ENCODE data around the gene GRIK1. TPM values are rescaled to one million over a fixed set of nuclear protein-coding genes. Genes with fewer than 3 reads are reported as not detected.

GRIK1 gene
- total RNA-seq, 2 donors from 2014 or later = not detected

DNA sequence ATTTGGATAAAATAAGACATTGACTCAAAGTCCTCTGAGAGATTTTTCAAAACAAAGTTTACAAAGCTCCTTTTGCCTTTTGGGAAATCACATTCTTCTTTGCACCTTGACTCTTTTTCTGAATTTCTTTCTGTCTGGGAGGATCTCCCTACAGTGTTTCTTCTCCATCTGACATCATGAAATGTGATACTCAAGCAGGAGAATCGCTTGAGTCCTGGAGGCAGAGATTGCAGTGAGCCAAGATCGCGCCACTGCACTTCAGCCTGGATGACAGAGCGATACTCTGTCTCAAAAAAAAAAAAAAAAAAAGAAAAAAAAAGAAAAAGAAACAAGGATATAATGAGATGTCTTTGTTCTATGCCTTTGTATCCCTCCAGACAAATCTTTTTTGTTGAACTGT lies 13.3 kb upstream of the GRIK1 start:
- DNase-seq = no peak
- H3K27ac ChIP-seq (ENCODE audit: low read depth, low read length) = no peak overlapping the region
- no peak overlapping the region for H3K4me3 ChIP-seq (ENCODE audit: low read length)
- no peaks in the 10 kb centered on the region for H3K36me3 ChIP-seq (ENCODE audit: control insufficient read depth, insufficient read depth, low read length)
- H3K27me3 ChIP-seq (ENCODE audit: control insufficient read depth, insufficient read depth, low read length, poor library complexity, severe bottlenecking) = no peaks in the 10 kb centered on the region
- Mint-ChIP-seq H3K9me3 (no peaks in the 10 kb centered on the region), H3K4me1 (no peaks in the 10 kb centered on the region), H3K27ac (no peak overlapping the region), H3K4me3 (no peak overlapping the region), H3K27me3 (ENCODE audit: insufficient read depth) (no peaks in the 10 kb centered on the region), H3K36me3 (ENCODE audit: low read depth) (no peaks in the 10 kb centered on the region)
- no peaks in the 10 kb centered on the region for H3K4me1 ChIP-seq (ENCODE audit: control insufficient read depth, insufficient read depth, low read length)
- WGBS, 2 experiments (ENCODE audit: insufficient coverage in 1 of 2, insufficient read length in 1 of 2) = 72% methylated on average over 4 of the region's 4 CpGs
- H3K9me3 ChIP-seq (ENCODE audit: control insufficient read depth, low read length) = no peaks in the 10 kb centered on the region
- TF ChIP-seq, protein P1, sequence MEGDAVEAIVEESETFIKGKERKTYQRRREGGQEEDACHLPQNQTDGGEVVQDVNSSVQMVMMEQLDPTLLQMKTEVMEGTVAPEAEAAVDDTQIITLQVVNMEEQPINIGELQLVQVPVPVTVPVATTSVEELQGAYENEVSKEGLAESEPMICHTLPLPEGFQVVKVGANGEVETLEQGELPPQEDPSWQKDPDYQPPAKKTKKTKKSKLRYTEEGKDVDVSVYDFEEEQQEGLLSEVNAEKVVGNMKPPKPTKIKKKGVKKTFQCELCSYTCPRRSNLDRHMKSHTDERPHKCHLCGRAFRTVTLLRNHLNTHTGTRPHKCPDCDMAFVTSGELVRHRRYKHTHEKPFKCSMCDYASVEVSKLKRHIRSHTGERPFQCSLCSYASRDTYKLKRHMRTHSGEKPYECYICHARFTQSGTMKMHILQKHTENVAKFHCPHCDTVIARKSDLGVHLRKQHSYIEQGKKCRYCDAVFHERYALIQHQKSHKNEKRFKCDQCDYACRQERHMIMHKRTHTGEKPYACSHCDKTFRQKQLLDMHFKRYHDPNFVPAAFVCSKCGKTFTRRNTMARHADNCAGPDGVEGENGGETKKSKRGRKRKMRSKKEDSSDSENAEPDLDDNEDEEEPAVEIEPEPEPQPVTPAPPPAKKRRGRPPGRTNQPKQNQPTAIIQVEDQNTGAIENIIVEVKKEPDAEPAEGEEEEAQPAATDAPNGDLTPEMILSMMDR (conservative IDR thresholded peaks at IDR 0.05) = no peak
- no peak overlapping the region for H3K9ac ChIP-seq (ENCODE audit: extremely low read depth, low read length, poor library complexity, severe bottlenecking)

GRCh38 chr21:29951911-29952310 lies 12.1 kb upstream of the GRIK1 start:
- Mint-ChIP-seq H3K36me3 (ENCODE audit: low read depth) (no peaks in the 10 kb centered on the region), H3K27me3 (ENCODE audit: insufficient read depth) (no peaks in the 10 kb centered on the region), H3K4me1 (no peaks in the 10 kb centered on the region), H3K9me3 (no peaks in the 10 kb centered on the region), H3K4me3 (no peak overlapping the region), H3K27ac (no peak overlapping the region)
- no peaks in the 10 kb centered on the region for H3K36me3 ChIP-seq (ENCODE audit: control insufficient read depth, insufficient read depth, low read length)
- no peak overlapping the region for H3K27ac ChIP-seq (ENCODE audit: low read depth, low read length)
- no peaks in the 10 kb centered on the region for H3K4me1 ChIP-seq (ENCODE audit: control insufficient read depth, insufficient read depth, low read length)
- H3K4me3 ChIP-seq (ENCODE audit: low read length) = no peak overlapping the region
- TF ChIP-seq, protein P1 (conservative IDR thresholded peaks at IDR 0.05) = no peak
- no peak overlapping the region for H3K9ac ChIP-seq (ENCODE audit: extremely low read depth, low read length, poor library complexity, severe bottlenecking)
- H3K9me3 ChIP-seq (ENCODE audit: control insufficient read depth, low read length) = no peaks in the 10 kb centered on the region
- DNase-seq = no peak
- no peaks in the 10 kb centered on the region for H3K27me3 ChIP-seq (ENCODE audit: control insufficient read depth, insufficient read depth, low read length, poor library complexity, severe bottlenecking)

GRCh38 chr21:29949991-29950390 lies 10.2 kb upstream of the GRIK1 start:
- no peak for DNase-seq
- H3K27ac ChIP-seq (ENCODE audit: low read depth, low read length) = no peak overlapping the region
- Mint-ChIP-seq H3K27ac (no peak overlapping the region), H3K27me3 (ENCODE audit: insufficient read depth) (no peaks in the 10 kb centered on the region), H3K4me1 (no peaks in the 10 kb centered on the region), H3K4me3 (no peak overlapping the region), H3K36me3 (ENCODE audit: low read depth) (no peaks in the 10 kb centered on the region), H3K9me3 (no peaks in the 10 kb centered on the region)
- WGBS, 2 experiments (ENCODE audit: insufficient coverage in 1 of 2, insufficient read length in 1 of 2) = 95% methylated on average over 1 of the region's 1 CpG; no CpG with 5 or more reads in 1 of the 2 experiments
- no peaks in the 10 kb centered on the region for H3K36me3 ChIP-seq (ENCODE audit: control insufficient read depth, insufficient read depth, low read length)
- no peaks in the 10 kb centered on the region for H3K9me3 ChIP-seq (ENCODE audit: control insufficient read depth, low read length)
- H3K9ac ChIP-seq (ENCODE audit: extremely low read depth, low read length, poor library complexity, severe bottlenecking) = no peak overlapping the region
- no peaks in the 10 kb centered on the region for H3K27me3 ChIP-seq (ENCODE audit: control insufficient read depth, insufficient read depth, low read length, poor library complexity, severe bottlenecking)
- TF ChIP-seq, protein P1 (conservative IDR thresholded peaks at IDR 0.05) = no peak
- no peak overlapping the region for H3K4me3 ChIP-seq (ENCODE audit: low read length)
- H3K4me1 ChIP-seq (ENCODE audit: control insufficient read depth, insufficient read depth, low read length) = no peaks in the 10 kb centered on the region
